Activated CD4-positive, alpha-beta T cell treated with anti-CD3 and anti-CD28 coated beads, Interleukin-2, Interleukin-6, amounts not matched to agents 100 ng/mL and 50 ng/mL, durations not matched to agents 16 hours and 8 hours (primary cell): ENCODE data around the gene HBQ1.
"Not testable (repeated sequence)": the region's sequence is repeated elsewhere in the genome, so short reads cannot be mapped to it uniquely, and the experiment has no call there.

Experiments used
- DNase-seq: peaks from one replicate; pipeline ENCODE4 v3.0.0-alpha.2; 2020

HBQ1 gene

GRCh38 chr16:162271-162991, 17.8 kb upstream of the HBQ1 start:
- DNase-seq, result no peak

GRCh38 chr16:163139-163538, 17.1 kb upstream of the HBQ1 start:
- not testable (repeated sequence) for DNase-seq

GRCh38 chr16:163696-164095, 16.6 kb upstream of the HBQ1 start:
- DNase-seq, result not testable (repeated sequence)

GRCh38 chr16:164134-164823, 16.0 kb upstream of the HBQ1 start:
- not testable (repeated sequence) for DNase-seq

GRCh38 chr16:164827-165538, 15.3 kb upstream of the HBQ1 start:
- no peak for DNase-seq

- no peak for DNase-seq
These were observed 14.5 kb upstream of the HBQ1 start, which contains the start of gene HBM for GRCh38 chr16:165539-166374. Gene HBM, plus strand, starts transcription at chr16:165978. Its CDS starts 20 bp downstream, at chr16:165998.

- DNase-seq, result no peak
These were observed 13.7 kb upstream of the HBQ1 start for GRCh38 chr16:166375-167121.

GRCh38 chr16:167122-167690, 13.1 kb upstream of the HBQ1 start:
- no peak for DNase-seq

GRCh38 chr16:168424-168823, 11.8 kb upstream of the HBQ1 start:
- DNase-seq, result no peak

- DNase-seq, result no peak
These were observed 11.2 kb upstream of the HBQ1 start for GRCh38 chr16:169014-169413.

GRCh38 chr16:170088-170507, 10.2 kb upstream of the HBQ1 start:
- DNase-seq, result not testable (repeated sequence)

- DNase-seq, result no peak
These were observed 9.5 kb upstream of the HBQ1 start for GRCh38 chr16:170788-171187.

- DNase-seq, result not testable (repeated sequence)
These were observed 7.8 kb upstream of the HBQ1 start, which contains the start of gene HBA2 for GRCh38 chr16:172374-172941. Gene HBA2, plus strand, starts transcription at chr16:172876. Its CDS starts 37 bp downstream, at chr16:172913.

GRCh38 chr16:173211-173854, 6.9 kb upstream of the HBQ1 start:
- not testable (repeated sequence) for DNase-seq

GRCh38 chr16:173928-174769, 6.1 kb upstream of the HBQ1 start:
- not testable (repeated sequence) for DNase-seq

- DNase-seq, result no peak
These were observed 5.0 kb upstream of the HBQ1 start for GRCh38 chr16:175011-175949.

- DNase-seq, result not testable (repeated sequence)
These were observed 4.3 kb upstream of the HBQ1 start for GRCh38 chr16:176006-176405.
